ENCODE measurements around the gene STXBP4.
"Not testable (repeated sequence)": the region's sequence is repeated elsewhere in the genome, so short reads cannot be mapped to it uniquely, and the experiment has no call there.

Gene STXBP4

DNA sequence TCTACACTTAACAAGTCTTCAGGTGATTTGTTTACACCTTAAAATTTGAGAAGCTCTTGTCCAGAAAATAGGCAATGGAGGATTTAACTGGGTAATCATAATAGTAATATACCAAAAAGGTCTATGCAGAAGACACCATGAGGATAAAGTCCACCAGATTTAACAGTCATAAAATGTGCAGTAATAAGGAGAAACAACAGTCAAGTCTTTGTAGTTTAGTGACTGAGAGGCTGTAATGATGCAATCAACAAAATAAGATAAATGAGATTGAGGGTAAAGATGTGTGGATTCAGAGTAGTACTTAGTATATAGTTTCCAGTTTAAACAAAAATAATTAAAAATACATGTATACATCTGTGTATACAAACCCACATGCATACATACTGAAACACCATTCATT, 91.2 kb downstream of the STXBP4 start:
- no peak for DNase-seq

DNA sequence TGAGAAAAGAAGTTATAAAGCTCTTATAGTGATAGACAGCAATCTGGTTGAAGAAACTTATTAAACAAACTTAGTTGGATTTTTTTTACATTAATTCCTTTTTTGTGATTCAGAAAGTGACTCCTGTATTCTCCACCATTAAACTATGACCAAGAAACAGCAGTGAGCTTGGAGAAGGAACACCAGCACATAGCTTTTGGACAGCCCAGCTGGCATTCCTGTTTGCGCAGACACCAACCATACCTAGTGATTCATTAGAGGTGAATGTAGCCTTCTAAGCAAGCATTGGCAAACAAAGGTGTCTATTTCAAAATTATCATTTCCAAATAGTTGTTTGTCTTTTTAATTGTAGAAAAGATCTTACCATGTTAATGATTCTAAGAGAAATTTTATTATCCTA, 94.4 kb downstream of the STXBP4 start:
- no peak for DNase-seq

DNA sequence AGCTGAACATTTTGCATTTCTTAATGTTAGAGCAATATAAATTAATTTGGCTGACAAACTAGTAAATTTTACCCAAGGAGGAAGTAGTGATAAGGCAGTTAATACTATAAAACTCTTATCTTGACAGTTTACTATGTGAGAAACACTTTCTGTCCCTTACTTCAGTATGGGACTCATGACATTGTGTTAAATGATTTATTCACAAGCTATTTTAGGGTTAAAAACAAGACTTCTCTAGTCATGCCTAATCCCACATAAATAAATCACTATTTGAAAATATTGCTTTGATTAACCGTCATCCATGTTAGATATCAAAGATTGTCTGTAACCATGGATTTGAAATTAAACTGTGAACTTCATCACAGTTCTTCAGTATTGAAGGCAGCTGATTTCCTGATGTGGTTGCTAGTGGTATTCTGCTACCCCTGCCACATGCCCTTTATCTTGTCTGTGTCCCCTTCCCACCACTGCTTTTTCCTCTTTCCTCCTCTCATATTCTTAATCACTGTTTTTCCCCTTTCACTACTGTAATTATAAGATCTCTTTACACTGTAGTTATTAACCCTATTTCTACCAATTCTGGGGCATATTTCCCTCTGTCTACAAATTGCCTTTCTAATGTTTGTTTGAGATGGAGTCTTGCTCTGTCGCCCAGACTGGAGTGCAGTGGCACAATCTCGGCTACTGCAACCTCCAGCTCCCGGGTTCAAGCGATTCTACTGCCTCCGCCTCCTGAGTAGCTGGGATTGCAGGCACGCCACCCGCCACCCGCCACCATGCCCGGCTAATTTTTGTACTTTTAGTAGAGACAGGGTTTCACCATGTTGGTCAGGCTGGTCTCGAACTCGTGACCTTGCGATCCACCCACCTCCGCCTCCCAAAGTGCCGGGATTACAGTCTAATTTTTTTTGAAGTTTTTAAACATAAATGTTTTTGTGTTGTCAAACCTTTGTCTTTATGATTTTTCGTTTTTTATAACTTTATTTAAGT, 95.6 kb downstream of the STXBP4 start:
- no peak for DNase-seq

DNA sequence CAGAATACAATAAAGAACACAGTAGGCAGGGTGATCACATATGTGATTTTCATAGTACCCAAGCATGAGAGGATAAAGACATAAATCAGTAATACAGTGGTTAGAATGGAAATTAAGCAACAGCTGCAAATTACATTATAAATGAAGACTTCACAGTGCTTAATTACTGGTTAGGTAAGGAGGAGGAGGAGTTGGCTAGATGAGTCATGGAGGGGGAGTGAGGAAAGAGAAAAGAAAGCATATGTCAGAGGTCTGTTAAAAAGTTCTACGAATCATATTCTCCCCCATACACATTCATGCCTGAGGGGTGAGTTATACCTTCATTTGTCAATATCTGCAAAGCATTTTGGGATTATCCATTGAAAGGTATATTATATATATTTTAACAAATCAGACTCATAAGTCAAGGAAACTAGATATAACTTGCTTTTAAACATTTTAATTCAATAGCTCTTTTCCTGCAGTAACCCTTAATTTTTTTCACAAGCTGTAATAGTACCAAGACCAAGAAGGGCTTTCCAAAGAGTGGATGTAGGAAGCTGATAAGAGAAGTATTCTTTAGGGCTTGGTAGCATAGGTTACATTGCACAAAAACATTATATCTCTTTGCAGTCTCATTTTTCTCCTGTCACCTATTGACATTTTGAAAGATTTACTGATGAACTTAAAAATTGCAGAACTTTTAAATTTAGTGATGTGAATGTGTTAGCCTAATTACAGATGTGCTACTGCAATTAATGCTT, 99.3 kb downstream of the STXBP4 start:
- DNase-seq = no peak

DNA sequence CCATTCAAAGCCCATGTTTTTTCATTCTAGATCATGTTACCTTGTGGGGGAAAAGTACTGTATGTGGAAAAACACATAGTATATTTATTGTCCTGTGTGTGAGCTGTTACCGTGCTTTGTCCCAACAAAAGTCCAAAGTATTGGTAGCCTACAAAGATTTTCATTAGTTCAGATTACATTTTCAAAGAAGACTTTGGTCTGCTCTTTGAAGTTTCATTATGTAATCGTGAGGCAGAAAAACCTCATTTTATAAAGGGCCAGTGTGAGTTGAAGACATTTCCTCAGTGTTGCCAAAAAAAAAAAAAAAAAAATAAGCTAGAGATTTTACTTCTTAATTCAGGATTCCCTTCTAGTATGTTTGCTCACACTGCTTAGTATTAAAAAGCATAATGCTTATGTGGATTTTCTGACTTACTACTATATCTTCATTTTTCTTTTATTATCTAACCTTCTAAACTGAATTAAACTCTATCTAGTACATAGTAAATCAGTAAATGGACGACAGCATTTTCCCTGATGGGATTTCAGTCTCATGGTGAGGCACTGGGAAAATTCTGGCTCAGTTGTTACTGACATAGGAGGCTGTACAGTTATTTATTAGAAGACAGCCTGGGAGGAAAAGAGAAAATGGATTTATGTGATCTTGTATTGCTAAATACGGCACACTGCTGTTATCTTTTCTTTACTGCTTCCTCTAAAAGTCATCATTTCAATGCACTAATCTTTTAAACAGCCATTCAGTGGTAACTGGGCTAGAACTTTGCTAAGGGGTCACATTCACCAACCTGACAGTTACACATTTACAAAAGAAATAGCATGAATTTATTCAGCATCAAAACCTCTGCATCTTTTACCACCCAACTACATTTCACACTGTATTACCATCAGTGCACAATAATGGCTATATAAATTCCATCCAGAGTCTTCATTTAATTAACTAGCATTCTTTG, 100.6 kb downstream of the STXBP4 start:
- no peak for DNase-seq

DNA sequence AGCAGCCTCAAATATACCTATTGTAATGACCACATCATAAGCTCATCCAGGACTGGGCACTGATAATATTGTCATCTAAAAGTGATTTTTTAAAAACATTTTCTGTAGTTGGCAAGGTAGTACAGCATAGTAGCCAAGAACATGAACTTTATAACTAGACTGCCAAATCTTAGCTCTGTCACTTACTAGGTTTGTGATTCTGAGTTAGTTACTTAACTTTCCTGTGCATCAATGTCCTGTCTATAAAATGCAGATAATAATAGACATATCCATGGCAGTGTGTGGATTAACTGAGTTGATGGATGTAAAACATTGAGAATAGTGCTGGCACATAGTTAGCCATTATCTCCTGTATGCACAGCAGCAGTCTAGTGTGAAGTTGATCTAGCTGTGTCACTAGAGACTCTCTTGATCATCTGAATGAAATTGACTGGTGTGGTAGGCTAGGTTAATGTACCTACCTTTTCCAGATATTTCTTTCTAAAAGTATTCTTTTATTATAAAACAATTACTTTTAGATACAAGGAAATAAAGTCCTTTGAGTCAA, 101.5 kb downstream of the STXBP4 start:
- DNase-seq = no peak

DNA sequence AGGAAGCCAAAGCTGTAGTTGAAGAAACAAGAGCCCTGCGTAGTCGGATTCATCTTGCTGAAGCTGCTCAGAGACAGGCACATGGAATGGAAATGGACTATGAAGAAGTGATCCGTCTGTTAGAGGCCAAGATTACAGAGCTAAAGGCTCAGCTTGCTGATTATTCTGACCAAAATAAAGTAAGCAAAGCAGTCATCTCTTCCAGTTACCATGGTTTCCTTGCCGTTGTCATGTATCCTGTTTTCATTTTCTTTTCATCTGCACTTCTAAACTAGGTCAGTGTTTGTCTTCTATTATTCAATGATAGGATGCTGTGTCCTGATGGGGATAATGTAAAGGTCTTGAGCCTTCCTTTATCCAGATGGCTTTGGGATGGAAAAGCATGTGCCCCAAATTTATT, 104.3 kb downstream of the STXBP4 start:
- DNase-seq = no peak

DNA sequence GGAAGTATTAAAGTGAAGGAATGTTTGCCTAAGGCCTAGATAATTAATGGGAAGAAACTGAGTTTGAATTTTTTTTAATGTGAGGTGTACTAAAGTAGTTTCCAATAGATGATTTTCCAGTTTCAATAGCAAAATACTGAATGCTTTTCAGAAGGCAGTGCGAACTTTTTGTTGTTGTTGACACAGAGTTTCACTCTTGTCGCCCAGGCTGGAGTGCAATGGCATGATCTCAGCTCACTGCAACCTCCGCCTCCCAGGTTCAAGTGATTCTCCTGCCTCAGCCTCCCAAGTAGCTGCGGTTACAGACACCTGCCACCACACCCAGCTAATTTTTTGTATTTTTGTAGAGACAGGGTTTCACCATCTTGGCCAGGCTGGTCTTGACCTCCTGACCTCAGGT, 104.9 kb downstream of the STXBP4 start:
- DNase-seq = not testable (repeated sequence)

DNA sequence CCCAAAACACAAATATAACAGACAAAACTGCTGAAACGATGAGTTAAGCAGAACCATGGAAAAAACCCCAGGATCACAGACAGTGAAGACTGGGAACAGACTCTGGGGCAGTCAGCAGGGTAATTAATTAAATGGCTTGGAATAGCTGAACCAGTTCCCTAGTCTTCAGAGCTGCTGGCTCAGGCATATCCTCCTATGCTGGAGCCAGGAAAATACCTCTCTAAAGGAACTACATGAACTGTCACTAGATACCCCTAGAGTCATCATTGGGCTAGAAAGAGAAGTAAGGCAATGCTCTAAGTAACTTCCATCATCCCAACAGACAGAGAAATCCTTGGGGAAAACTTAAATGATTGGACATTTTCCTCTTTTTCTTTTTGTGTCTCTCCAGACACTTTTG, 113.0 kb downstream of the STXBP4 start:
- no peak for DNase-seq

DNA sequence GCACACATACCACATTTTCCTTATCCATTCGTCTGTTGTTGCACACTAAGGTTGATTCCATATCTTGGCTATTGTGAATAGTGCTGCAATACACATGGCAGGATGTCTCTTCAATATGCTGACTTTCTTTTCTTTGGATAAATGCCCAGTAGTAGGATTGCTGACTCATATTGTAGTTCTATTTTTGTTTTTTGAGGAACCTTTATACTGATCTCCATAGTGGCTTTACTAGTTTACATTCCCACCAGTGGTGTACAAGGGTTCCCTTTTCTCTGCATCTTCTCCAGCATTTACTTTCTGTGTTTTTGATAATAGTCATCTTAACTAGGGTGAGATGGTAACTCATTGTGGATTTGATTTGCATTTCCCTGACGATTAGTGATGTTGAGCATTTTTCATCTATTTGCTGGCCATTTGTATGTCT, 118.1 kb downstream of the STXBP4 start:
- DNase-seq = no peak

DNA sequence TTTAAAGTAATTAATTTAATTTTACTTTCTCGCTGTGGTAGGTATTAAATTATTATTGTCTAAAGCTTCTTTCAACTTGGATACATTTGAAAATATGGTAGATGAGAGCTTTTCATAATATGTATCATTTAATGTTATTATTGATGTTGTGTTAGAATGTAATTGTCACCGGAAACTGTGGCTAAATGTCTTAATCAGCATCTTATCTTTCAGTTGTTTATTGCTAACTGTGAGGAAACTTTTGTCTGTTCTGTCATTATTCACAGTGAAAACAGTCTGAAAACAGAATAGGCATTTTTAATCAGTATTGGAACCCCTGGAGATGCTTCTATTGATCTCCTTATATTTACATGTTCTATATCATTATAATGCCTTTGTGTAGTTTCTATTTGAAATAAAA, 120.7 kb downstream of the STXBP4 start:
- DNase-seq = no peak

DNA sequence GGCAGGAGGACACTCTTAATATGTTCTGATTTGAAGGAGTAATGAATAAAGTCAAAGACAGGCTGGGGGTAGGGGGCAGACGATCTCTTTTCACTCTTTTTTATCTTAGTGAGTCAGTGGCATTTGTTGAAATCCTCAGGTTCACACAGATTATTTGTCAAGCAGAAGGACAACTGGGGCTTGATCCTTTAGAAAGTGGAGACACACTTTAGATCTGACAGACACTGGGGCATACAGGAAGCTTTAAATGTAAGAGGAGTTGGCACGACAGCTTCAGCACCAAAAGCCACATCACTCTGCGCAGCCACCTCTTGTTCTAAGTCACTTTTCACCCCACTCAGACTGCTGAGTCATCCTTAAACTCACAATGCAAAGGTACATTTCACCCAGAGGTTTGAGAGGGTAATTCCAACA, 121.5 kb downstream of the STXBP4 start:
- no peak for DNase-seq

DNA sequence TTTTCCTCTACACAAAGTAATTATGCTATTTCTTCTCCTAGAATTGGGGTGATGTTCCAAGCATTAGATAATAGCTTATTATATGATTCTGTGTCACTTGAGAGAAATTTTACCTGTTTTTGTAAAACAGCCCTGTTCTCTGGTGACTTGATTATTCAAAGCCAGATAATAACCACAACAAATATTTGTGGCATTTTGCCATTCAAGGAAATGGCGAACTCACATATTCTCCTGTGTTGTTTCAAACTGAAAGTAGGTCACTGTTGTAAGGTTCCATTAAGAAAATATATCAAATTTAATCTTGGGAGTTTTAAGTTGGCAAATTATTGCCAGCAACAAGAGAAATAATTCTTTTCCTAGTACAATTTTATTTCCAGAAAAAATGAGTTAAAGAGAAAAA, 124.8 kb downstream of the STXBP4 start:
- DNase-seq = no peak

DNA sequence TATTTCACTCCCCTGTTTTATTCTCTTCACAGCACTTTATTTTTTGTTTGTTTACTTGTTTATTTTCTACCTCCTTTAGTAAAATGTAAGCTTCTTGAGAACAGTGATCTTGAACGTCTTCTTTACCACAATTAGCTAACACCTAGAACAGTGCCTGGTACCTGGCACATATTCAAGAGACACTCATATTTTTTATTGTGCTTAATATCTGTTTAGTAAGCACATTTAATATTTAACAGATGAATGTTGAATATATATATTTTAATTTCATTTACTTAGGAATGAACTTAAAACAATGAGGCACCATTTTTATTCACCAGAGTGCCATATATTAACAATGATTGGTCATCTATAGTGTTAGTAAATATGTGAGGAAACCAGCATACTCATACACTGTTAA, 130.2 kb downstream of the STXBP4 start:
- DNase-seq = no peak

DNA sequence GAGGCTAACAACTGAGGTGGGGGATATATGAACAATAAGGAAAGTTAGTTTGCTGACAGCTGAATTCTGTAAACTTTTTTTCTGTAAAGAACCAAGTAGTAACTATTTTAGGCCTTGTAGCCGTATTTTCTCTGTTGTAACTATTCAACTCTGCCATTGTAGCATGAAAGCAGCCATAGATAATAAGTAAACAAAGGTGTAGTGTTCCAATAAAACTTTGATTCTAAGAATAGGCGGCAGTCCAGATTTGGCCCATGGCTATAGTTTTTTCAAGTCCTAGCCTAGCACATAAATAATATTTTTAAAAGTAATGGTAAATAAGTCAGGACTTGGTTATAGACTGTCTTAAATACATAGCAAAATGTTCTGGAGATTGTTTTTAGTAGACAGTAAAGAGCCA, 142.0 kb downstream of the STXBP4 start:
- DNase-seq = no peak

DNA sequence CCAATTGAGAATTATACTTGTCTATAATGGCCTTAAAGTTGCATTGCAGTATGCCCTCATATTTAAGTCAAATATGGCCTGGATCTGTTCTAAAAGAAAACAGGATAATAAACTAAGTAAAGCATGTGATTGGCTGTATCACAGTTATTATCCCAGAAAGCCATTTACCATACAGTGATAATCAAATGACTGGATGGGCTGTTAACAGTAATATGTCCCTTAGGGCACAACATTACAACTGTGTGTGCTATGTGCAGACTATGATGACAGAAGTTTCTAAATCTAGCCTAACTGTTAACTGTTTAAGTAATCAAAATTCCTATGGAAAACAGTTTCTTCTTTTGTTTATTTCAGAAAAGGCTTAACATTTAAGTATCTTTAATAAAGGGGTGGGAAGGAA, 145.7 kb downstream of the STXBP4 start:
- no peak for DNase-seq

DNA sequence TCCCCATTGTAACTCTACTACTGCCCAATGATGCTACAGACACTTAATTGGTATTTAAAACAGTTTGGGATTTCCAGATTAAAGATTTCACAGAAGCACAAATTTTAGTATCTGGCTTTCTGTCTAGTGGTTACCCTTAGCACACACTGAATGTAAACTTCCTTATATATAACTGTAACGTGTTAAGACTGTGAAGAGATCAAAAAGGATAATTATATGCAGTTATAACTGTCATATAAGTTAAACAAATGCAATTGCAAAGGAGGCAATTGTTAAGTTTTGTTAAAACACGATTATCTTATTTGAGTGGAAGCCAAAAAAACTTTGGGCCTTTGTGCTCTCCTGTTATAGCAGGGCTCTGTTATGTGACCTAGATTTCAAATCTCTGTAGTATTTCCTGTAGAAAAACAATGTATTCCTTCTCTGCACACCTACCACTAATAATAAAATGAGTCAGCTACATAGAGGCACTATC, 147.9 kb downstream of the STXBP4 start:
- DNase-seq = no peak

DNA sequence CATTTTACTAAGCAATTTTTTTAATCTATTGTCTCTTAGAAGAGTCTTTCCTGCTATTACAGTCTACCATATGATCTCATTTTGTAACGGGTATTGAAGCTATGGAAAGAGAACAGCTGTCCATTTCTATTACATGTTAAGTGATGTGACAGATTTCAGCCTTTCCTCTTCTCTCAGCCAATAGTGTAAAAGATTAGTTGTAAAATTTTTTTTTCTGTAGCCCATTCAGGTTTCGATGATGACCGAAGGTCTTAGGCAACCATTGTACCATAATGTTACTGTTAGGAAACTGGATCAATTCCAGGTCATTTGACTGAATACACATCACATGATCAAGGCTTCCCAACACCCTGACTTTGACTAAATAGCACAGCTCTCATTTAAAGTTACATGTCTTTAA, 148.6 kb downstream of the STXBP4 start:
- DNase-seq = no peak

DNA sequence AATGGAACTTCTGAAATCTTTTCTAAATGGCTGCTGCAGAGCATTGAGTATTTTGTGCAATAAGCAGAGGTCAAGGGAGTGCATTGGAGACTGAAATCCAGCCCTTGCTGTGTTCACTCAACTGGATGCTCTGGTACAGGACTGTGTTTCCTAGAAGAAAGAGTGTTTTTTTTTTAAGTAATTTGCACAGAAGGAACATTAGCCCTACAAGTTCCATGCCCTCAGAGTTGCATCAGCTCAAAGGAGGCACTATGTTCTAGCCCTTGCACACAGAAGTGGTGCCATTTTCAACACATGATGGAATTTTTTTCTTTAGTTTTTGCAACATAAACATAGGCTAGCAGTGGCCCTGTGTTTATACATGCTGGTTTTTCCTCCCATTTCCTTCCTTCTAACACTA, 152.1 kb downstream of the STXBP4 start:
- DNase-seq = no peak

DNA sequence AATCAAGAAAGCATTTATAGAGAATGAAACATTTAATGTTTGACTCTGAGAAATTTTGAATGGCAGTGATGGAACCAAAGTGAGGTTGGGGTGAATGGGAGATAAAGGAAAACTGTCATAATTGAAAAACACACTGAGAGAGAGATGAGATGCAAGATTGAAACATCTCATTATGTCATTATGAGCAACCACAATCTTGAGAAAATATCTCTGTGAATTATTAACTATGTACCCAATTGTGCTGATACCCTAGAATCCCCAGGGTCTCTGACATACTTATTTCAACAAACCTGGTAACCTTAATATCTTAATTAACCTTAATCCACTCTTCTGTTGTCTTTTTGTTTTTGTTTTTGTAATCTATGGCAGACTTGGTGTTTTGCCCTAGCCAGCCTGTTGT, 152.7 kb downstream of the STXBP4 start:
- no peak for DNase-seq

DNA sequence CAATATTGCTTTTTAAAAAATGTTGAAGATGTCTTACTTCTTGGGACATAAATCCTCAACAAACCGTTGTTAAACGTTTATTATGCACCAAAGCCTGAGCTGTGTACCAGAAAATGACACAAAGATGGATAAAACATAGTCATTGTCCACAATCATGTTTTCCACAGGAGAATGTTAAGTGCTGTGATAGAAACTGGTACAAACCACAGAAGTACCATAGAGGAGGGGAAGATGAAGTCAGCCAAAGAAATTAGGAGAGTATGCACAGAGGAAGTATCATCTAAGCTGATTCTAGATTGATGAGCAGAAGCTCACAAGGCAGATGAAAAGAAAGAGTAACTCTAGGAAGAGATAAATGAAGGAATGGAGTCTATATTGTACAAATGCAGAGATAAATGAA, 153.5 kb downstream of the STXBP4 start:
- no peak for DNase-seq

DNA sequence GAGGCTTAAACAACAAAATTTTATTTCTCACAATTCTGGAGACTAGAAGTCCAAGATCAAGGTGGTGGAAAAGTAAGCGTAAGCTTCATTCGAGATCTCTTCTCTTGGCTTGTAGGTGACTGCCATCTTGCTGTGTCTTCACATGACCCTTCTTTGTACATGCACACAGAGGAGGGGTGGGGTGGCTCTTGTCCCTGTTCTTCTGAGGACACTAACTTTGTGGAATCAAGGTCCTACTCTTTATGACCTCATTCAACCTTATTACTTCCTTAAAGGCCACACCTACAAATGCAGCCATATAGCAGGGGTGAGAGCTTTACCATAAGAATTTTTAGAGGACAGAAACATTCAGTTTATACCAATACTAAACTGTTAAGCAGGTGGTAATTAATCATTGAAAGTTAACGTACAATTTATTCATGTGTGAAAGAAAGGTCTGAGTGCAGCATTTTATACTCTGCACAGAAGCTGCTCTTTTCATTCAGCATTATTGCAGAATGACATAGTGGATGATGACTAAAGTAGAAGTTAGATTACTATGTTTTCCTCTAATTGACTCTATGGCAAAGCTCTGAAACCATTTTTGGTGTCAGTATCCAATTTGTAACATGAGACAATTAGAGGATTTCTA, 156.3 kb downstream of the STXBP4 start:
- DNase-seq = no peak
